ENCODE measurements around the gene POGK. TPM values are rescaled to one million over a fixed set of nuclear protein-coding genes. Genes with fewer than 3 reads are reported as not detected.

Gene POGK
- total and polyA plus RNA-seq, 10 of the 15 experiments (the other 5 are each of a cell fraction or from before 2014, with no cell fraction given): 5.3 to 34.6 (median 18.7) TPM

- TF ChIP-seq CHD1 (IDR thresholded peaks at IDR 0.05; ENCODE audit: low read depth, low read length): no peak
Observed at GRCh38 chr1:166796620-166797236, 42.5 kb upstream of the POGK start (continued).

DNA sequence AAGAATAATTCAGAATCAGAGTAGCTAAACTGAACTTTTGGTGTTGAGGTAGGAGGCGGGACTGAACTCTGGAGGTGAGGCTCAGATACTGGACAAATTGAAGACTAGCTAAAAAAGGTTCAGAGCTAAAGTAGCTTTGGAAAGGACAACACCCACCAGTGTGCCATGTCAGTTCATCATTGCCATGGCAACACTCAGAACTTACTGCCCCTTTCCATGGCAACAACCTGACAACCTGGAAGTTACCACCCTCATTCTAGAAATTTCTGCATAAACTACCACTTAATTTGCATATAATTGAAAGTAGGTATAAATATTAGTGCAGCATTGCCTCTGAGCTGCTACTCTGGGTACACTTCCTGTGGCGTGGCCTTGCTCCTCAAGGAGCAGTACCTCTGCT is 30.3 kb upstream of the POGK start:
- FAIRE-seq (no peak), DNase-seq (ENCODE audit: low read depth, low spot score) (no peak), ATAC-seq (no peak)
- no peak overlapping the region for H3K27ac ChIP-seq (ENCODE audit: control insufficient read depth, insufficient read depth)
- no peak overlapping the region for H2AFZ ChIP-seq (ENCODE audit: control insufficient read depth, low read depth, low read length)
- no peaks in the 10 kb centered on the region for H3K4me1 ChIP-seq (ENCODE audit: control insufficient read depth, insufficient read depth, low read length)
- no TSS peak for BruUV-seq (replicated peaks)
- no peak overlapping the region for H3K4me2 ChIP-seq (ENCODE audit: control insufficient read depth, insufficient read depth)
- RAD21 ChIA-PET (ENCODE audit: unreplicated experiment): no interaction called here
- H4K20me1 ChIP-seq (ENCODE audit: control insufficient read depth, insufficient read depth): no peaks in the 10 kb centered on the region
- in situ Hi-C loops (cut with MboI): no loop called here
- TF ChIP-seq NR2C2 (IDR thresholded peaks at IDR 0.05; ENCODE audit: borderline replicate concordance, control insufficient read depth, insufficient read length, low read depth) (no peak), PAX5 (IDR thresholded peaks at IDR 0.05; ENCODE audit: borderline replicate concordance, low read depth, low read length) (no peak), KDM1A (IDR thresholded peaks at IDR 0.05; ENCODE audit: borderline replicate concordance) (no peak), EP300 (IDR thresholded peaks at IDR 0.05; ENCODE audit: borderline replicate concordance in 1 of 2, control insufficient read depth in 1 of 2, low read depth in 2 of 2, low read length in 2 of 2) (no peak), ZBED1 (IDR thresholded peaks at IDR 0.05; ENCODE audit: borderline replicate concordance) (no peak)
- intact Hi-C loops (cut with micrococcal nuclease; ENCODE audit: unreplicated experiment): no loop called here
- H3K36me3 ChIP-seq (ENCODE audit: control insufficient read depth in 2 of 2, insufficient read depth in 2 of 2, low read length in 1 of 2): no peaks in the 10 kb centered on the region
- CTCF ChIA-PET: interaction anchor here (0.6 kb wide), 1 partner anchor 258 kb away, joined by 3 read pairs; no protein-coding TSS in a partner anchor
- H3K9ac ChIP-seq (ENCODE audit: control insufficient read depth, insufficient read depth, low read length): no peak overlapping the region
- POLR2A ChIA-PET: no interaction called here
- H3K79me2 ChIP-seq (ENCODE audit: control insufficient read depth, insufficient read depth, low read length): no peaks in the 10 kb centered on the region
- no peaks in the 10 kb centered on the region for H3K9me3 ChIP-seq (replicated peaks; ENCODE audit: control insufficient read depth, insufficient read depth, low read length)
- H3K27me3 ChIP-seq (replicated peaks in 1 of 2; ENCODE audit: control insufficient read depth in 2 of 2, insufficient read depth in 2 of 2, low read length in 1 of 2): no peaks in the 10 kb centered on the region
- SMC1A ChIA-PET (ENCODE audit: uncharacterized antibody, unreplicated experiment): no interaction called here
- WGBS (ENCODE audit: insufficient coverage, insufficient replicate concordance, low lambda C conversion rate, missing lambda C conversion rate): 0% methylated on average over 2 of the region's 2 CpGs
- no peak overlapping the region for H3K4me3 ChIP-seq

GRCh38 chr1:166811691-166812090 is 27.6 kb upstream of the POGK start:
- H3K9me3 ChIP-seq (replicated peaks; ENCODE audit: control insufficient read depth, insufficient read depth, low read length): no peaks in the 10 kb centered on the region

More at GRCh38 chr1:166811691-166812090, 27.6 kb upstream of the POGK start:
- no peak overlapping the region for H3K4me2 ChIP-seq (ENCODE audit: control insufficient read depth, insufficient read depth)
- no peak overlapping the region for H3K9ac ChIP-seq (ENCODE audit: control insufficient read depth, insufficient read depth, low read length)
- CTCF ChIA-PET: no interaction called here
- 0% methylated on average over 2 of the region's 2 CpGs for WGBS (ENCODE audit: insufficient coverage, insufficient replicate concordance, low lambda C conversion rate, missing lambda C conversion rate)
- DNase-seq (ENCODE audit: low read depth, low spot score): no peak
- no peaks in the 10 kb centered on the region for H3K4me1 ChIP-seq (ENCODE audit: control insufficient read depth, insufficient read depth, low read length)
- in situ Hi-C loops (cut with MboI): no loop called here
- no peak overlapping the region for H3K27ac ChIP-seq (ENCODE audit: control insufficient read depth, insufficient read depth)
- H3K36me3 ChIP-seq (ENCODE audit: control insufficient read depth in 2 of 2, insufficient read depth in 2 of 2, low read length in 1 of 2): no peaks in the 10 kb centered on the region
- no peaks in the 10 kb centered on the region for H3K79me2 ChIP-seq (ENCODE audit: control insufficient read depth, insufficient read depth, low read length)
- no peak for ATAC-seq
- no TSS peak for BruUV-seq (replicated peaks)
- SMC1A ChIA-PET (ENCODE audit: uncharacterized antibody, unreplicated experiment): no interaction called here
- intact Hi-C loops (cut with micrococcal nuclease; ENCODE audit: unreplicated experiment): no loop called here
- no peaks in the 10 kb centered on the region for H3K27me3 ChIP-seq (replicated peaks in 1 of 2; ENCODE audit: control insufficient read depth in 2 of 2, insufficient read depth in 2 of 2, low read length in 1 of 2)
- no peaks in the 10 kb centered on the region for H4K20me1 ChIP-seq (ENCODE audit: control insufficient read depth, insufficient read depth)
- RAD21 ChIA-PET (ENCODE audit: unreplicated experiment): no interaction called here
- TF ChIP-seq PAX8 (IDR thresholded peaks at IDR 0.05): no peak
- no peak for TF ChIP-seq CBX5 (IDR thresholded peaks at IDR 0.05; ENCODE audit: low read depth)
- TF ChIP-seq, protein P1, sequence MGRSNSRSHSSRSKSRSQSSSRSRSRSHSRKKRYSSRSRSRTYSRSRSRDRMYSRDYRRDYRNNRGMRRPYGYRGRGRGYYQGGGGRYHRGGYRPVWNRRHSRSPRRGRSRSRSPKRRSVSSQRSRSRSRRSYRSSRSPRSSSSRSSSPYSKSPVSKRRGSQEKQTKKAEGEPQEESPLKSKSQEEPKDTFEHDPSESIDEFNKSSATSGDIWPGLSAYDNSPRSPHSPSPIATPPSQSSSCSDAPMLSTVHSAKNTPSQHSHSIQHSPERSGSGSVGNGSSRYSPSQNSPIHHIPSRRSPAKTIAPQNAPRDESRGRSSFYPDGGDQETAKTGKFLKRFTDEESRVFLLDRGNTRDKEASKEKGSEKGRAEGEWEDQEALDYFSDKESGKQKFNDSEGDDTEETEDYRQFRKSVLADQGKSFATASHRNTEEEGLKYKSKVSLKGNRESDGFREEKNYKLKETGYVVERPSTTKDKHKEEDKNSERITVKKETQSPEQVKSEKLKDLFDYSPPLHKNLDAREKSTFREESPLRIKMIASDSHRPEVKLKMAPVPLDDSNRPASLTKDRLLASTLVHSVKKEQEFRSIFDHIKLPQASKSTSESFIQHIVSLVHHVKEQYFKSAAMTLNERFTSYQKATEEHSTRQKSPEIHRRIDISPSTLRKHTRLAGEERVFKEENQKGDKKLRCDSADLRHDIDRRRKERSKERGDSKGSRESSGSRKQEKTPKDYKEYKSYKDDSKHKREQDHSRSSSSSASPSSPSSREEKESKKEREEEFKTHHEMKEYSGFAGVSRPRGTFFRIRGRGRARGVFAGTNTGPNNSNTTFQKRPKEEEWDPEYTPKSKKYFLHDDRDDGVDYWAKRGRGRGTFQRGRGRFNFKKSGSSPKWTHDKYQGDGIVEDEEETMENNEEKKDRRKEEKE (IDR thresholded peaks at IDR 0.05): no peak
- no peak overlapping the region for H3K4me3 ChIP-seq
- POLR2A ChIA-PET: no interaction called here
- H2AFZ ChIP-seq (ENCODE audit: control insufficient read depth, low read depth, low read length): no peak overlapping the region
- FAIRE-seq: no peak
